OCI-LY3 (cell line): ENCODE results near the gene PAX1.

Experiments used
- CTCF ChIP-seq: fragments of 200-600, 300-600 bp; sonication (generic); IDR thresholded peaks from 2 replicates; pipeline ENCODE4 v1.5.1; 2014; ENCODE audit warnings: antibody characterized with exemption, low read length, low read depth
- EZH2phosphoT487 ChIP-seq: fragments of 200-600 bp; shearing (Covaris generic); IDR thresholded peaks from 2 replicates; pipeline ENCODE4 v1.6.1; 2018; ENCODE audit warnings: antibody characterized with exemption, mixed run types, low read depth

- TF ChIP-seq CTCF, result no peak
- TF ChIP-seq EZH2phosphoT487, result no peak
These were observed 35.8 kb downstream of the PAX1 start for GRCh38 chr20:21741266-21741665.
